ENCODE results near the gene DVL2. TPM values are rescaled to one million over a fixed set of nuclear protein-coding genes. Genes with fewer than 3 reads are reported as not detected.

The DVL2 gene
- total RNA-seq, 2 donors from 2014 or later, result 32.4 to 42.4 TPM

GRCh38 chr17:7238420-7239090 is 4.2 kb upstream of the DVL2 start:
- Histone ChIP-seq H3K9ac (ENCODE audit: low read depth in 2 of 2, low read length in 2 of 2) (peak overlapping the region; percentile 94 to 99), H3K27me3 (no peaks in the 10 kb centered on the region), H3K27ac (peak overlapping the region; percentile 99), H3K4me3 (peak overlapping the region; percentile 95), H3K36me3 (peaks cover 5% of the 10 kb centered on the region), H3K4me1 (peaks cover 28% of the 10 kb centered on the region), H3K9me3 (no peaks in the 10 kb centered on the region)
- TF ChIP-seq CTCF (IDR thresholded peaks at IDR 0.05), result no peak
- DNase-seq, result no peak
- intact Hi-C loops (cut with DNase I), result no loop called here

GRCh38 chr17:7237761-7238419 is 3.6 kb upstream of the DVL2 start:
- peaks cover 28% of the 10 kb centered on the region for H3K4me1 ChIP-seq
- peaks cover 5% of the 10 kb centered on the region for H3K36me3 ChIP-seq
- H3K27ac ChIP-seq, result peak overlapping the region; percentile 99
- DNase-seq, result peak; percentile 95
- intact Hi-C loops (cut with DNase I), result no loop called here
- H3K27me3 ChIP-seq, result no peaks in the 10 kb centered on the region
- H3K9ac ChIP-seq (ENCODE audit: low read depth in 2 of 2, low read length in 2 of 2), result peak overlapping the region; percentile 80 to 82
- peak overlapping the region; percentile 95 for H3K4me3 ChIP-seq
- no peaks in the 10 kb centered on the region for H3K9me3 ChIP-seq
- TF ChIP-seq CTCF (IDR thresholded peaks at IDR 0.05), result no peak

- TF ChIP-seq CTCF (IDR thresholded peaks at IDR 0.05), result no peak
- no peaks in the 10 kb centered on the region for H3K27me3 ChIP-seq
- H3K9ac ChIP-seq (ENCODE audit: low read depth in 2 of 2, low read length in 2 of 2), result peak overlapping the region in 1 of 2 donors; percentile 82
Measured at GRCh38 chr17:7237266-7237760, 3.0 kb upstream of the DVL2 start.

GRCh38 chr17:7236808-7237207 is 2.5 kb upstream of the DVL2 start:
- H3K27me3 ChIP-seq, result no peaks in the 10 kb centered on the region
- no peak for TF ChIP-seq CTCF (IDR thresholded peaks at IDR 0.05)
- peaks cover 5% of the 10 kb centered on the region for H3K36me3 ChIP-seq
- no peaks in the 10 kb centered on the region for H3K9me3 ChIP-seq
- peak overlapping the region; percentile 99 for H3K27ac ChIP-seq
- H3K4me1 ChIP-seq, result peaks cover 28% of the 10 kb centered on the region
- DNase-seq, result no peak
- no peak overlapping the region for H3K4me3 ChIP-seq
- intact Hi-C loops (cut with DNase I), result no loop called here
- peak overlapping the region in 1 of 2 donors; percentile 82 for H3K9ac ChIP-seq (ENCODE audit: low read depth in 2 of 2, low read length in 2 of 2)

More at GRCh38 chr17:7237266-7237760, 3.0 kb upstream of the DVL2 start:
- intact Hi-C loops (cut with DNase I), result no loop called here
- no peak for DNase-seq
- no peaks in the 10 kb centered on the region for H3K9me3 ChIP-seq
- H3K4me3 ChIP-seq, result peak overlapping the region; percentile 95
- H3K27ac ChIP-seq, result peak overlapping the region; percentile 99
- peaks cover 28% of the 10 kb centered on the region for H3K4me1 ChIP-seq
- peaks cover 5% of the 10 kb centered on the region for H3K36me3 ChIP-seq

- H3K27ac ChIP-seq, result peak overlapping the region; percentile 91
- no peaks in the 10 kb centered on the region for H3K27me3 ChIP-seq
- H3K4me3 ChIP-seq, result no peak overlapping the region
- no peak for DNase-seq
- no peak for TF ChIP-seq CTCF (IDR thresholded peaks at IDR 0.05)
- intact Hi-C loops (cut with DNase I), result no loop called here
- peak overlapping the region in 1 of 2 donors; percentile 16 for H3K9ac ChIP-seq (ENCODE audit: low read depth in 2 of 2, low read length in 2 of 2)
- peaks cover 5% of the 10 kb centered on the region for H3K36me3 ChIP-seq
- H3K4me1 ChIP-seq, result peaks cover 26% of the 10 kb centered on the region
- no peaks in the 10 kb centered on the region for H3K9me3 ChIP-seq
Measured at GRCh38 chr17:7235693-7236665, 1.7 kb upstream of the DVL2 start.

Data from colonic mucosa (tissue), 4 donors.